RWPE1 (cell line): ENCODE measurements around the gene RAB17.

Source experiments
- CTCF ChIA-PET: fragments of 350-600 bp; sonication (Branson Sonifier 250); formaldehyde crosslinking; extraction: SDS; loops from one replicate; lab custom pipeline; 2021; lab: Yijun Ruan, JAX
- POLR2A ChIA-PET: fragments of 400-600 bp; formaldehyde crosslinking; extraction: SDS; loops from one replicate; lab custom pipeline; 2020; ENCODE audit warnings: antibody characterized with exemption; ENCODE audit not compliant: low non-redundant PET; lab: Yijun Ruan, JAX
- DNase-seq: peaks from one replicate; pipeline ENCODE4 v3.0.0; 2012; ENCODE audit warnings: low spot score
- H3K27ac ChIP-seq: fragments of 450-650 bp; 2 replicates; pipeline ENCODE4 v1.5.1; 2017
- TF ChIP-seq, protein P1 (sequence below): fragments of 450-650 bp; conservative IDR thresholded peaks from 2 replicates; pipeline ENCODE4 v1.5.1; 2017; ENCODE audit warnings: low read depth, mild to moderate bottlenecking

RAB17 gene

DNA sequence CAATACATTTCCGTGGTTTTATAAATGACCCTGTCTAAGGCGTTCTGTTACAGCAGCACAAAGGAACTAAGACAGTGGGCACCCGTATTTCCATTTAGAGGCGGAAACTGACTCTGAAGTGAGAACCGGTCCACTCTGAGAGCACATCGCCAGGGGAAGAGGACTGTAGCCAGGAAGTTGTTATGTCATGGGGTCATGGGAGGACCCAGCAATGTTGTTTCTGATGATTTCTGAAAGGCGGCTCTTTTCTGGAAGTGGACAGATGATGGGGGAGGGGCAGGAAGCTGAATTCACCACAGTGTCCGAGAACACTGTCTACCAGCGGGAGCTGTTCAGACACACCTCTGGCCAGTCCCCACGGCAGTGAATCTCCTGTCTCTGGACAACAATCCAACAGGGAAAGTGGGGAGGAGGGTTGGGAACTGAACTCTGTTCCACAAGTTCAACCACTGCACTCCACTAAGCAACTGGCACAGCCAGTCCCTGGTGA lies 34.7 kb upstream of the RAB17 start:
- no peak overlapping the region for H3K27ac ChIP-seq
- TF ChIP-seq, protein P1, sequence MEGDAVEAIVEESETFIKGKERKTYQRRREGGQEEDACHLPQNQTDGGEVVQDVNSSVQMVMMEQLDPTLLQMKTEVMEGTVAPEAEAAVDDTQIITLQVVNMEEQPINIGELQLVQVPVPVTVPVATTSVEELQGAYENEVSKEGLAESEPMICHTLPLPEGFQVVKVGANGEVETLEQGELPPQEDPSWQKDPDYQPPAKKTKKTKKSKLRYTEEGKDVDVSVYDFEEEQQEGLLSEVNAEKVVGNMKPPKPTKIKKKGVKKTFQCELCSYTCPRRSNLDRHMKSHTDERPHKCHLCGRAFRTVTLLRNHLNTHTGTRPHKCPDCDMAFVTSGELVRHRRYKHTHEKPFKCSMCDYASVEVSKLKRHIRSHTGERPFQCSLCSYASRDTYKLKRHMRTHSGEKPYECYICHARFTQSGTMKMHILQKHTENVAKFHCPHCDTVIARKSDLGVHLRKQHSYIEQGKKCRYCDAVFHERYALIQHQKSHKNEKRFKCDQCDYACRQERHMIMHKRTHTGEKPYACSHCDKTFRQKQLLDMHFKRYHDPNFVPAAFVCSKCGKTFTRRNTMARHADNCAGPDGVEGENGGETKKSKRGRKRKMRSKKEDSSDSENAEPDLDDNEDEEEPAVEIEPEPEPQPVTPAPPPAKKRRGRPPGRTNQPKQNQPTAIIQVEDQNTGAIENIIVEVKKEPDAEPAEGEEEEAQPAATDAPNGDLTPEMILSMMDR: no peak
- DNase-seq: no peak
- ChIA-PET POLR2A (no interaction called here), CTCF (interaction anchor here (1.6 kb wide), 1 partner anchor 48 kb away, joined by 5 read pairs; no protein-coding TSS in a partner anchor)

DNA sequence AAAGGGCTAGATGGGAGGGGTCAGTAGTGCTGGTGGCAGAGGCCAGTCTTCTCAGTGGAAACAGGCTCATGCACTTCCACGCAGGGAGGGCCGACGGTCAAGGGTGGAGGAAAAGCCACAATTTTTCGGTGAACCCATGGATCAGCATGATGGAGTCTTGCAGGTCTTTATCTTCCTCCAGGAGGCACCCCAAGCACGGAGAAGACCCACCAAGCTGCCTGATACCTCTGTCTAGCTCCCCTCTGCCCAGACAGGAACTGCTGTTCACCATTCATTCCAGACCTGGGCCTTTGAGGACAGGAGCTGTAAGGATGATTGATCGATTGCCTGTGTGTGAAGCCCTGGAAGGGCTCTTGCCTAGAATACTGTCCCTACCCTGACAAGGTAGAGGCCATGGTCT lies 34.0 kb upstream of the RAB17 start:
- TF ChIP-seq, protein P1: no peak
- ChIA-PET CTCF (interaction anchor here (0.6 to 1.6 kb wide), 2 partner anchors 49 to 286 kb away, joined by 3 to 5 read pairs; no protein-coding TSS in a partner anchor), POLR2A (no interaction called here)
- no peak overlapping the region for H3K27ac ChIP-seq
- no peak for DNase-seq

DNA sequence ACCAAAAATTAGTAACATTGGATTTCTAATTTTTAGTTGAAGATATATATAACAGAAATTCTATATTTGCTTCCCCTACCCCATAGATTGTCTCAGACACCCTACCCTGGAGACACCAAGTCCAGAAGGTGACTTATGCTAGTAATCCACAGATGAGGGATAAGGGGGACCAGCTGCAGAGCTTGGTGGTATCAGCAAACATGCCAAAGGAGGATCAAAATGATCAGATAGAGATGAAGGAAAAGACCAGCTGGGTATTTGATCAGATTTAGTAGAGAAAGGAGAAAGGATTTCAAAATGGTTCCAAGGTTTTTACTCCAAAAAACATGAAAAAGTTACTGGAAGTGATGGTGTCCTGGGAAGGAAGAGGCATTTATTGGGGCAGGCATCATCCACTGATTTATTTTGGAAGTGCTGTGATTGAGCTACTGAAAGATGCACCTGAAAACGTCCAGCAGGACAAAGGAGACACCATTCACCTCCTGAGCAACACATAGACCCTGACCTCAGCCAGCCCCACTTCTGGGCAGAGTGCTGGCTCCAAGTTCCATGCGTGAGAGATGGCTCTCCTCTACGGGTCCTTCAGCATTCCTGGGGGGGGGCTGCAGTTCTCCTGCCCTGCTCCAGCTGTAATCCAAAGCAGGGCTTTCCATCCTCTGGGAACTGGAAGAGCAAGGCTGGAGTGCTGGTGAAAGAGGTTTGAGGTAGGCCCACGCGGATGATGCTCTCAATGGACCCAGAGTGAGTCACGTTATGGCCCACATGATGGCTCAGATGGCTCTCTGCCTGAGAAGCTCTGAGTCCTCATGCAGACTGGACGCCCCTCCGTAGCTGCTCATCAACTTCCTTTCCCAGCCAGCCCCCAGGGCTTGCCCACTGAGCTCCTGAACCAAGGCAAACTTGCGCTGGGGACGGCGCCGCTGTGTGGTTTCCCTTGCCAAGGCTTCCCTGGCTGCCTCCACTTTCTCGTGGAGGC lies 33.2 kb upstream of the RAB17 start:
- no peak for DNase-seq
- CTCF ChIA-PET: interaction anchor here (0.6 to 0.7 kb wide), 2 partner anchors 22 to 285 kb away, joined by 3 read pairs; no protein-coding TSS in a partner anchor
- no peak overlapping the region for H3K27ac ChIP-seq
- TF ChIP-seq, protein P1: no peak
- POLR2A ChIA-PET: no interaction called here

DNA sequence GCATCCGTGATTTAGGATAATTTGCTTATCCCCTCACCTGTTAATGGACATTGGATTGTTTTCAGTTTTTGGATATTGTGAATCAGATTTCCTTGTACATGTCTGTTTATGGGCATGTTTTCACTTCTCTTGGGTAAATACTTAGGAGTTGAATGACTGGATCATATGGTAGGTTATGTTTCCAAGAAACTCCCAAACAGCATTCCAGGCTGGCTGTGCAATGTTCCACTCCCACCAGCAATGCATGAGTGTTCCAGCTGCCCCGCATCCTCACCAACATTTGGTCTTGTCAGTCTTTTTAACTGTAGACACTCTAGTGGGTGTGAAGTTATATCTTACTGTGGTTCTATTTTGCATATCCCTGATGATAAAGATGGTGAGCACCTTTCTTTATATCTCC lies 27.9 kb upstream of the RAB17 start:
- POLR2A ChIA-PET: no interaction called here
- no peak overlapping the region for H3K27ac ChIP-seq
- CTCF ChIA-PET: no interaction called here
- DNase-seq: no peak
- TF ChIP-seq, protein P1: no peak

DNA sequence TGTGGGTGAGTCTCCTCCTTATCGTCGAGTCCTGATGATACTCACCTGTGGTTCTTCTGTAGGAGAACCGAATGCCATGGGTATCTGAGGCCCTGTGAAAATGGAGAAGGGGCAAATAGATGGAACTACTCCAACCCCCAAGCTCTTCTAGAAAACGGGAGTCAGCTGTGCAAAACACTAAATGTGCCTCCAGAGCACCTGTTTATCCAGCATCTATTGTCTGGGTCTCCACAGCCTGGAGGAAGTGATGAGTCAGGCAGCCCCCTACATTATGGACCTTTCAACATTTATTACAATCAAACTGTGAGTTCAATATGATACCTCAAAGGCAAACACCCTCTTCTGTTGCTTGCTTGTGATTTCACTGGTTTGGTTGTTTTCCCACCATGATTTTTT lies 27.1 kb upstream of the RAB17 start:
- no peak overlapping the region for H3K27ac ChIP-seq
- POLR2A ChIA-PET: no interaction called here
- CTCF ChIA-PET: no interaction called here
- DNase-seq: no peak
- TF ChIP-seq, protein P1: no peak

DNA sequence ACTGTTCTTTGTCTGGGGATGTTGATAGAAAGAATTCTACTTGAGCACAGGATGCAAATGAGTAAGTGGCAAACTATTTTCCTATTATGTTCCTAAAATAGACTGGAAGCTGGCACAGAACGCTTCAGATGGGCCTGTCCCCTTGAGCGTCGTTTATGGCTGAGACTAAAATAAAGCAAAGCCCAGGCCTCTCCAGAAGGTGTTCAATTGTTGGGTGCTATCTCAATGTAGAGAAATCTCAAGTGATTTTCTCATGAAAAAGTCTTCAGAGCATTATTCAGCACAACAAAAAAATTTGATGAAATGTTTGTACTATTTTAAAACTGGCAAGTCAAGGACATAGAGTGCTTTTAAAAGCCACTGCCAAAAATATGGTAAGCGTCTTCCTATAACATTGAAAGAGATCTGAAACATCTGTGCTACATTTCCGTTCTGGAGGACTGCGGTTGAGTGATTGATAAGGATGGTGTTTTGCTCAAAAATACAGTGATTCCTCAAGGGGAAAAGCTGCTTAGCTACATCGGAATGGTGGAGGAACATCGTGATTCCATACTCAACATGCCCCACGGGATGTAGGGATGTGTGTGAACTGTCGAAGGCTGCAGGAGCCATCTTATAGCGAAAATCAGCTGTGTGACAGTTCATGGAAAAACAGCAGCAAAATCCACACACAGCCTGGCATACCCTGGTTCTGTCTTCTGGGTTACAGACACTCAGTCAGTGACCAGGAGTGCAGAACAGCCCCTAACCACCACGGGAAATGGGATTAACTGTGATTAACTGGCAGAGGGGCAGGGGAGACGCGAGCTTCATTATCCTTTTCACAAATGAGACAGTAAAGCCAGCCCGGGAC lies 26.4 kb upstream of the RAB17 start:
- POLR2A ChIA-PET: no interaction called here

More for the DNA sequence above, 26.4 kb upstream of the RAB17 start:
- no peak for DNase-seq
- TF ChIP-seq, protein P1: no peak
- CTCF ChIA-PET: no interaction called here
- H3K27ac ChIP-seq: no peak overlapping the region
